Breast epithelium (tissue), 4 donors: ENCODE results near the gene PEF1. TPM values are rescaled to one million over a fixed set of nuclear protein-coding genes. Genes with fewer than 3 reads are reported as not detected.

Source experiments
- DNase-seq, 2 donors: peaks; one replicate each; pipeline ENCODE4 v3.0.0-alpha.2; 2019; ENCODE audit warnings: low spot score in 2 of 2
- H3K27ac ChIP-seq, 2 donors: fragments of 200-600 bp; sonication (generic) in 1 of 2; one replicate each; pipeline ENCODE4 v1.5.1; 2016 to 2019; ENCODE audit warnings: mild to moderate bottlenecking in 1 of 2
- H3K27me3 ChIP-seq, 2 donors: fragments of 200-600 bp; sonication (generic) in 1 of 2; one replicate each; pipeline versions ENCODE4 v1.5.1 to v1.6.0; 2017 to 2019; ENCODE audit warnings: control low read depth in 1 of 2, mild to moderate bottlenecking in 1 of 2
- H3K36me3 ChIP-seq: fragments of 200-600 bp; one replicate; pipeline ENCODE4 v1.5.1; 2019
- H3K4me1 ChIP-seq, 2 donors: fragments of 200-600 bp; sonication (generic); one replicate each; pipeline ENCODE4 v1.5.1; 2016 to 2019; ENCODE audit warnings: control low read depth in 1 of 2
- H3K4me3 ChIP-seq, 3 donors: fragments of 200-600 bp; sonication (generic); 1 replicate in 2 of 3; 2 replicates in 1 of 3; pipeline ENCODE4 v1.5.1; 2016 to 2019; ENCODE audit warnings: mild to moderate bottlenecking in 3 of 3, moderate library complexity in 2 of 3
- H3K9me3 ChIP-seq, 2 donors: fragments of 200-600 bp; sonication (generic) in 1 of 2; one replicate each; pipeline ENCODE4 v1.5.1; 2016 to 2019; ENCODE audit warnings: control low read depth in 1 of 2
- CTCF ChIP-seq, 3 donors: fragments of 450-650 bp; IDR thresholded peaks; one replicate each; pipeline ENCODE4 v1.5.1; 2016 to 2017; ENCODE audit warnings: antibody characterized with exemption in 3 of 3, mild to moderate bottlenecking in 3 of 3, moderate library complexity in 3 of 3
- POLR2A ChIP-seq: fragments of 450-650 bp; IDR thresholded peaks from one replicate; pipeline ENCODE4 v1.6.1; 2016; ENCODE audit warnings: antibody characterized with exemption, mild to moderate bottlenecking, moderate library complexity
- POLR2AphosphoS5 ChIP-seq, 3 donors: sonication (generic); formaldehyde crosslinking; IDR thresholded peaks; one replicate each; pipeline ENCODE4 v1.6.1; 2017; ENCODE audit warnings: antibody characterized with exemption in 3 of 3
- intact Hi-C: fragments of 100-400 bp; cut with DNase I; formaldehyde crosslinking; loops from one replicate; pipeline ENCODE4 v1.15.1; 2023; ENCODE audit warnings: low total_unique reads
- total RNA-seq, 3 donors: library from RNA; depleted of rRNA; stranded (reverse); fragments of >200 nt; gene quantifications; one replicate each; pipeline ENCODE4 v1.1.0, GENCODE V29; 2016

Gene PEF1
- total RNA-seq, 3 donors from 2014 or later = 67.8 to 84.9 (median 70.1) TPM

- Histone ChIP-seq H3K27ac (no peak overlapping the region), H3K9me3 (no peaks in the 10 kb centered on the region), H3K4me3 (no peak overlapping the region), H3K4me1 (no peaks in the 10 kb centered on the region), H3K27me3 (no peaks in the 10 kb centered on the region), H3K36me3 (no peaks in the 10 kb centered on the region)
- TF ChIP-seq POLR2A (no peak), POLR2AphosphoS5 (IDR thresholded peaks at IDR 0.05) (peak in 2 of 3 donors; percentile 37 to 57), CTCF (IDR thresholded peaks at IDR 0.05) (peak; percentile 80 to 92 (median 87))
- DNase-seq = peak; percentile 83 to 85
- intact Hi-C loops = no loop called here
These were observed 50.7 kb downstream of the PEF1 start for GRCh38 chr1:31593770-31594632.

DNA sequence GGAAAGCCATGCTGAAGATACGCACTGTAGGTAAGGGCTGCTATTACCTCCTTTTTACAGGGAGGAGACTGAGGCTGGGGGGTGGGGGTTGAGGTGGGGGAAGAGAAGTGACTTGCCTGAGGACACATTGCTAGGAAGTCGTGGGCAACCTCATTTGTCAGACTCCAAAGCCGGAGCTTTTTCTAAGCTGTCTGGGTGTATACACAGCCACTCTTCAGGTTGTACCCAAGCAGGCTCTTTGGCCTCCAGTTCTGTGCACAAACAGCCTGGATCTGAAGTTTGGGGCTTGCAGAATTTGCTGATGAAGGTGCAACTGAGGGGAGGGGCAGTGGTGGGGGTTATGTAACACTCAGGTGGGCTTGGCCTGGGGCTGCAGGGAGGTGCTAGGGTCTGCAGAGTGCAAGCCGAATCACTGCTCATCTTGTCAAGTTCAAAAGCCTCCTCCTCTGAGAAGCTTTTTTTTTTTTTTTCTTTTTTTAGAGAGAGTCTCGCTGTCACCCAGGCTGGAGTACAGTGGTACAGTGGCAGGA is 51.5 kb downstream of the PEF1 start:
- Histone ChIP-seq H3K36me3 (no peaks in the 10 kb centered on the region), H3K9me3 (no peaks in the 10 kb centered on the region), H3K4me1 (peaks cover 0 to 4% of the 10 kb centered on the region in 2 donors), H3K27me3 (no peaks in the 10 kb centered on the region), H3K27ac (no peak overlapping the region), H3K4me3 (no peak overlapping the region)
- intact Hi-C loops = no loop called here
- no peak for TF ChIP-seq CTCF (IDR thresholded peaks at IDR 0.05)
- TF ChIP-seq POLR2AphosphoS5 (IDR thresholded peaks at IDR 0.05) = no peak
- TF ChIP-seq POLR2A = no peak
- DNase-seq = peak in 1 of 2 donors; percentile 17

DNA sequence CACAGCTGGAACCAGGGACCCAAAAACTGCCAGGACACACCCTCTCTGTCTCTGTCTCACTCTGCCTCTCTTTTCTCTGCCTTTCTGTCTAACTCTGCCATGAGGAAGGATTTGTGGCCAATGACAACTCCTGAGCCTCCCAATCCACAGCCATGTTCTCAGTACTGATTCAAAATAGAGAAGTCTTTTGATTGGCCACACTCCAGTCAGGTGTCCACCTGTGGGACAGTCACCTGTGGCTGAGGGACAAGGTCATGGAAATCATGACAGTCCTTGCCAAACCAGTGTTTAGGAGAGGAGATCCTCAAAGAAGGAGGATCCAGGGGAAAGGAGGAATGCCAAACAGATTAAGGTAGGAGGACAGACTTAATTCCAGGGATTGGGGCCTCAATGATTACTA is 52.5 kb downstream of the PEF1 start:
- TF ChIP-seq POLR2AphosphoS5 (IDR thresholded peaks at IDR 0.05) = no peak
- no peak for TF ChIP-seq CTCF (IDR thresholded peaks at IDR 0.05)
- TF ChIP-seq POLR2A = no peak
- intact Hi-C loops = no loop called here
- Histone ChIP-seq H3K4me1 (peaks cover 6 to 8% of the 10 kb centered on the region in 2 donors), H3K36me3 (no peaks in the 10 kb centered on the region), H3K4me3 (no peak overlapping the region), H3K27ac (peak overlapping the region; percentile 73 to 78), H3K9me3 (no peaks in the 10 kb centered on the region), H3K27me3 (no peaks in the 10 kb centered on the region)
- peak in 1 of 2 donors; percentile 17 for DNase-seq

DNA sequence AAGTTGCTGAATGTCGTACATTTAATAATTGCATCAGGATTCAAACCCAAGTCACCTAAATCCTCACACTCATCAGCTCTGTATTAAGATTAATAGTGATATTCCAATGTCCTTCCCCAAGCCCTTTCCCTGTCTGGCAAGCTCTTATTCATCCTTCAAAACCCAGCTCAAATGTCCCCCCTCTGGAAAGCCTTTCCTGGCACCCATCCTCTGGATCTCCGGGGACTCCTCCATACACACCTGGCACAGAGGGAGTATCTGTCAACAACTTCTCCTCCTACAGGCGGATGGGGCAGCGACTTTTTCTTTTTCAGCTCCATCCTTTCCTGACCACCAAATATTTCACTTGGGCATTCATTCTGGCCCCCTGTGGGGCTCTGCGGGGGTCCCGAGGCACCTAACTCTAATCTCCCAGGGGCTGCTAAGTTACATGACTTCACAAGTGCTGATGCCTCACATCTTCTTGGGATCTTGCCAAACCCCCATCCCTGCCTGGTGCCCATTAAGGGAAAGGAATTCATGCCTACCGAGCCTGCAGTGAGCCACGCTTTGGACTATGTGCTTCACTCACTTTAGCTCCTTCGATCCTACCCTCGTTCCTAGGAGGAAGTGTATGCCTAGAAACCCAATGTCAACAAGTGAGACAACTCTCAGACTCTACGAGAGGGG is 53.1 kb downstream of the PEF1 start:
- intact Hi-C loops = no loop called here
- Histone ChIP-seq H3K4me3 (no peak overlapping the region), H3K27me3 (no peaks in the 10 kb centered on the region), H3K27ac (peak overlapping the region; percentile 73 to 78), H3K9me3 (no peaks in the 10 kb centered on the region), H3K36me3 (no peaks in the 10 kb centered on the region), H3K4me1 (peaks cover 6 to 8% of the 10 kb centered on the region in 2 donors)
- TF ChIP-seq CTCF (IDR thresholded peaks at IDR 0.05) (no peak), POLR2AphosphoS5 (IDR thresholded peaks at IDR 0.05) (no peak), POLR2A (no peak)
- DNase-seq = peak in 1 of 2 donors; percentile 77
